GM12891 (cell line): ENCODE results near the gene FOXK2.
"Not testable (repeated sequence)": the region's sequence is repeated elsewhere in the genome, so short reads cannot be mapped to it uniquely, and the experiment has no call there.

Experiments
- POLR2A ChIP-seq: IDR thresholded peaks from 2 replicates; pipeline ENCODE4 v1.6.1; 2011; ENCODE audit warnings: low read depth, low read length, control low read depth
- POLR2AphosphoS5 ChIP-seq: IDR thresholded peaks from 2 replicates; pipeline ENCODE4 v1.6.1; 2011; ENCODE audit warnings: low read depth, low read length, control low read depth
- TAF1 ChIP-seq: IDR thresholded peaks from 2 replicates; pipeline ENCODE4 v1.6.1; 2011; ENCODE audit warnings: low read depth, low read length, control low read depth

- TF ChIP-seq POLR2AphosphoS5, POLR2A, TAF1: not testable (repeated sequence)
Observed at GRCh38 chr17:82537228-82537627, 17.7 kb downstream of the FOXK2 start.
